SK-N-SH treated with all-trans-retinoic acid at 6 μM for 48 hours (cell line): ENCODE results near the gene AK3.

Source experiments
- ATAC-seq: fragments of 200-7000 bp; cut with Tn5 transposase; 3 replicates; pipeline ENCODE4 v1.9.1; 2020; ENCODE audit warnings: mild to moderate bottlenecking, moderate library complexity
- ARNTL ChIP-seq: fragments of 450-650 bp; formaldehyde crosslinking; IDR thresholded peaks from 2 replicates; pipeline ENCODE4 v1.5.0; 2020; ENCODE audit warnings: low read depth, mild to moderate bottlenecking, moderate library complexity, borderline replicate concordance
- BACH2 ChIP-seq: fragments of 250-450 bp; sonication (Bioruptor Pico); IDR thresholded peaks from 2 replicates; pipeline ENCODE4 v1.9.0; 2021; ENCODE audit warnings: mild to moderate bottlenecking, borderline replicate concordance
- CSDC2 ChIP-seq: fragments of 250-450 bp; sonication (Bioruptor Pico); IDR thresholded peaks from 2 replicates; pipeline ENCODE4 v1.5.0; 2020; ENCODE audit warnings: mild to moderate bottlenecking, moderate library complexity
- ESRRG ChIP-seq: fragments of 250-450 bp; sonication (Bioruptor Pico); IDR thresholded peaks from 2 replicates; pipeline ENCODE4 v1.6.1; 2021; ENCODE audit warnings: mild to moderate bottlenecking
- GLIS3 ChIP-seq: fragments of 250-450 bp; sonication (Bioruptor Pico); IDR thresholded peaks from 2 replicates; pipeline ENCODE4 v1.5.0; 2020; ENCODE audit warnings: mild to moderate bottlenecking, moderate library complexity
- ISL1 ChIP-seq: fragments of 250-450 bp; sonication (Bioruptor Pico); IDR thresholded peaks from 2 replicates; pipeline ENCODE4 v2.1.2; 2022; ENCODE audit warnings: mild to moderate bottlenecking, moderate library complexity
- OSR1 ChIP-seq: fragments of 250-450 bp; sonication (Bioruptor Pico); IDR thresholded peaks from 2 replicates; pipeline ENCODE4 v1.8.0; 2022; ENCODE audit warnings: moderate library complexity, mild to moderate bottlenecking, inconsistent platforms
- PPARA ChIP-seq: fragments of 250-450 bp; sonication (Bioruptor Pico); IDR thresholded peaks from 2 replicates; pipeline ENCODE4 v1.5.0; 2020; ENCODE audit warnings: mild to moderate bottlenecking, borderline replicate concordance
- RARB ChIP-seq: fragments of 250-450 bp; sonication (Bioruptor Pico); IDR thresholded peaks from 2 replicates; pipeline ENCODE4 v1.8.0; 2021; ENCODE audit warnings: mild to moderate bottlenecking, moderate library complexity
- SNAI2 ChIP-seq: fragments of 250-450 bp; sonication (Bioruptor Pico); IDR thresholded peaks from 2 replicates; pipeline ENCODE4 v1.5.0; 2020; ENCODE audit warnings: mild to moderate bottlenecking, moderate library complexity
- TCF4 ChIP-seq: fragments of 250-450 bp; sonication (Bioruptor Pico); IDR thresholded peaks from 2 replicates; pipeline ENCODE4 v1.8.0; 2021; ENCODE audit warnings: mild to moderate bottlenecking, moderate library complexity, borderline replicate concordance
- TOX ChIP-seq: fragments of 250-450 bp; sonication (Bioruptor Pico); IDR thresholded peaks from 2 replicates; pipeline ENCODE4 v1.8.0; 2021; ENCODE audit warnings: mild to moderate bottlenecking, moderate library complexity, borderline replicate concordance
- ZC3H10 ChIP-seq: fragments of 250-450 bp; sonication (Bioruptor Pico); IDR thresholded peaks from 2 replicates; pipeline ENCODE4 v1.5.1; 2021; ENCODE audit warnings: mild to moderate bottlenecking, moderate library complexity
- ZFP3 ChIP-seq: fragments of 250-450 bp; sonication (Bioruptor Pico); IDR thresholded peaks from 2 replicates; pipeline ENCODE4 v1.5.0; 2020; ENCODE audit warnings: mild to moderate bottlenecking, moderate library complexity
- ZFP30 ChIP-seq: fragments of 450-650 bp; formaldehyde crosslinking; IDR thresholded peaks from 2 replicates; pipeline ENCODE4 v1.5.0; 2022; ENCODE audit warnings: mild to moderate bottlenecking, moderate library complexity
- ZNF565 ChIP-seq: fragments of 450-650 bp; formaldehyde crosslinking; conservative IDR thresholded peaks from 2 replicates; pipeline ENCODE4 v1.5.0; 2020; ENCODE audit warnings: low read depth, mild to moderate bottlenecking, moderate library complexity
- ZNF70 ChIP-seq: fragments of 450-650 bp; formaldehyde crosslinking; IDR thresholded peaks from 2 replicates; pipeline ENCODE4 v1.5.0; 2020; ENCODE audit warnings: mild to moderate bottlenecking, moderate library complexity
- ZNF8 ChIP-seq: fragments of 450-650 bp; formaldehyde crosslinking; IDR thresholded peaks from 2 replicates; pipeline ENCODE4 v1.5.0; 2020; ENCODE audit warnings: mild to moderate bottlenecking, moderate library complexity
- TF ChIP-seq, protein P1 (sequence below): fragments of 250-450 bp; sonication (Bioruptor Pico); IDR thresholded peaks from 2 replicates; pipeline ENCODE4 v1.8.0; 2020; ENCODE audit warnings: mild to moderate bottlenecking, moderate library complexity, borderline replicate concordance
- TF ChIP-seq, protein P2 (sequence below): fragments of 250-450 bp; sonication (Bioruptor Pico); IDR thresholded peaks from 2 replicates; pipeline ENCODE4 v1.8.0; 2021; ENCODE audit warnings: low read depth, mild to moderate bottlenecking, moderate library complexity, borderline replicate concordance
- TF ChIP-seq, protein P3 (sequence below): fragments of 250-450 bp; sonication (Bioruptor Pico); IDR thresholded peaks from 2 replicates; pipeline ENCODE4 v1.5.1; 2020; ENCODE audit warnings: low read depth, mild to moderate bottlenecking, moderate library complexity
- TF ChIP-seq, protein P4 (sequence below): fragments of 250-450 bp; sonication (Bioruptor Pico); IDR thresholded peaks from 2 replicates; pipeline ENCODE4 v1.5.1; 2021; ENCODE audit warnings: mild to moderate bottlenecking, moderate library complexity
- TF ChIP-seq, protein P5 (sequence below): fragments of 250-450 bp; sonication (Bioruptor Pico); IDR thresholded peaks from 2 replicates; pipeline ENCODE4 v1.5.0; 2020; ENCODE audit warnings: mild to moderate bottlenecking, moderate library complexity

The AK3 gene

DNA sequence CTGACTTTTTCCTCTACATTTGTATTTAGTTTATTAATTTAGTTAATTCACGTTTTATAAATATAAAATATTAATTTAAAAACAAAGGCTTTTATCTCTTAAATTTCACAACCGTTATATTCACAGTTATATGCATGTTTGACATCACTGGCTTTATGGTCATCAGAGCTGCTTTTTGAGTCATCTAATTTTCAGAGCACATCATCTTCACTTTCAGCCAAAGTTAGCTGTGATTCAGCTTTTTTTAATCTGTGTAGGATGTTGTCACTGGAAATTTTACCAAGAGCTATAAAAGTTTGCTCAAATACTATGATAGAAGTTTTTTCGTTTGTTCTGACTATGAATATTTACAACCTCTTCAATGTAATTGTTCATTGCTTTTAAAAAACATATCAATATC is 49.2 kb downstream of the AK3 start (continued):
- TF ChIP-seq, protein P1, sequence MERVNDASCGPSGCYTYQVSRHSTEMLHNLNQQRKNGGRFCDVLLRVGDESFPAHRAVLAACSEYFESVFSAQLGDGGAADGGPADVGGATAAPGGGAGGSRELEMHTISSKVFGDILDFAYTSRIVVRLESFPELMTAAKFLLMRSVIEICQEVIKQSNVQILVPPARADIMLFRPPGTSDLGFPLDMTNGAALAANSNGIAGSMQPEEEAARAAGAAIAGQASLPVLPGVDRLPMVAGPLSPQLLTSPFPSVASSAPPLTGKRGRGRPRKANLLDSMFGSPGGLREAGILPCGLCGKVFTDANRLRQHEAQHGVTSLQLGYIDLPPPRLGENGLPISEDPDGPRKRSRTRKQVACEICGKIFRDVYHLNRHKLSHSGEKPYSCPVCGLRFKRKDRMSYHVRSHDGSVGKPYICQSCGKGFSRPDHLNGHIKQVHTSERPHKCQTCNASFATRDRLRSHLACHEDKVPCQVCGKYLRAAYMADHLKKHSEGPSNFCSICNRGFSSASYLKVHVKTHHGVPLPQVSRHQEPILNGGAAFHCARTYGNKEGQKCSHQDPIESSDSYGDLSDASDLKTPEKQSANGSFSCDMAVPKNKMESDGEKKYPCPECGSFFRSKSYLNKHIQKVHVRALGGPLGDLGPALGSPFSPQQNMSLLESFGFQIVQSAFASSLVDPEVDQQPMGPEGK (CRISPR knock-in tag), result no peak
- no peak for TF ChIP-seq RARB

DNA sequence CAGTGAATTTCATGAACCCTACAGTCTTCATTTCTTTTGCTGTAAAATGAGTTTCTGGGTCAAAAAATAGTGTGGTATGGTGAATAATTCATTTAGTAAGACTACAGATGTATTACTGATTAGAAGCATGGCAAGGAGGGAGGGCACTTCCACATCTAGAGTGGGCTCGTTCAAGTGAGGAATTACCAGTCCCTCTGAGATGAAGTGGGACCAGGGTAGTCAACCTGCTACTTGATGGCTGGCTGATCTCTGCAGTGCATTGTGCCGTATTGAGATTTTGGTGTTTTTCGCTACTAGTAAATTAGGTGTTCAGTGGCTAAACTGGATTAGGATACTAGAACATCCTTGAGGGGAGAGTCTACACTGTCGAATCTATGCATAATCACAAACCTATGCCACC is 50.9 kb downstream of the AK3 start:
- ATAC-seq, result no peak

DNA sequence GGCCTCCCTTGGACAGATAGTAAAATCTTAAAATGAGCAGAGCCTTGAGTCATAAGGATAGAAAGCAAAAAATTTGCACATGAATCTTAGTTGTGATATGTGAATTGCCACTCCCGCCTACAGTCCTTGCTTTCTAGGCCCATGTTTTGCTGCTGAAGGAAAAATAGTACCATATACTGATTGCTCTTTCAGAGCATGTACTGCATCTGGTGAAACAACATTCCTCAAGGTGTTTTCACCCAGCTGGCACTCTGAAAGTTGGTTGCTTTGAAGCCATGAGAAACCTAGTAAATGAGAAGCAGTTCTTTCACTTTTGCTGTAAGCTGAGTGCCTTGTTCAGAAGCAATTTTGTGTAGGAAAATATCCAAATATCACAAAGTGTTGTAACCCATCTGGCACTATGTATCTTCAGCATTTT is 51.3 kb downstream of the AK3 start:
- no peak for ATAC-seq
- TF ChIP-seq BACH2, result no peak
- TF ChIP-seq ESRRG (CRISPR knock-in tag), result no peak
- TF ChIP-seq ZC3H10 (CRISPR knock-in tag), result no peak
- TF ChIP-seq, protein P2, sequence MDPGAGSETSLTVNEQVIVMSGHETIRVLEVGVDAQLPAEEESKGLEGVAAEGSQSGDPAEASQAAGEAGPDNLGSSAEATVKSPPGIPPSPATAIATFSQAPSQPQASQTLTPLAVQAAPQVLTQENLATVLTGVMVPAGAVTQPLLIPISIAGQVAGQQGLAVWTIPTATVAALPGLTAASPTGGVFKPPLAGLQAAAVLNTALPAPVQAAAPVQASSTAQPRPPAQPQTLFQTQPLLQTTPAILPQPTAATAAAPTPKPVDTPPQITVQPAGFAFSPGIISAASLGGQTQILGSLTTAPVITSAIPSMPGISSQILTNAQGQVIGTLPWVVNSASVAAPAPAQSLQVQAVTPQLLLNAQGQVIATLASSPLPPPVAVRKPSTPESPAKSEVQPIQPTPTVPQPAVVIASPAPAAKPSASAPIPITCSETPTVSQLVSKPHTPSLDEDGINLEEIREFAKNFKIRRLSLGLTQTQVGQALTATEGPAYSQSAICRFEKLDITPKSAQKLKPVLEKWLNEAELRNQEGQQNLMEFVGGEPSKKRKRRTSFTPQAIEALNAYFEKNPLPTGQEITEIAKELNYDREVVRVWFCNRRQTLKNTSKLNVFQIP (CRISPR knock-in tag), result no peak
- TF ChIP-seq, protein P3, sequence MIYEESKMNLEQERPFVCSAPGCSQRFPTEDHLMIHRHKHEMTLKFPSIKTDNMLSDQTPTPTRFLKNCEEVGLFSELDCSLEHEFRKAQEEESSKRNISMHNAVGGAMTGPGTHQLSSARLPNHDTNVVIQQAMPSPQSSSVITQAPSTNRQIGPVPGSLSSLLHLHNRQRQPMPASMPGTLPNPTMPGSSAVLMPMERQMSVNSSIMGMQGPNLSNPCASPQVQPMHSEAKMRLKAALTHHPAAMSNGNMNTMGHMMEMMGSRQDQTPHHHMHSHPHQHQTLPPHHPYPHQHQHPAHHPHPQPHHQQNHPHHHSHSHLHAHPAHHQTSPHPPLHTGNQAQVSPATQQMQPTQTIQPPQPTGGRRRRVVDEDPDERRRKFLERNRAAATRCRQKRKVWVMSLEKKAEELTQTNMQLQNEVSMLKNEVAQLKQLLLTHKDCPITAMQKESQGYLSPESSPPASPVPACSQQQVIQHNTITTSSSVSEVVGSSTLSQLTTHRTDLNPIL (CRISPR knock-in tag), result no peak
- no peak for TF ChIP-seq CSDC2 (CRISPR knock-in tag)
- no peak for TF ChIP-seq ZNF8 (CRISPR knock-in tag)
- no peak for TF ChIP-seq ISL1 (CRISPR knock-in tag)
- TF ChIP-seq TCF4 (CRISPR knock-in tag), result no peak

More for the DNA sequence above, 50.9 kb downstream of the AK3 start:
- TF ChIP-seq ZFP3 (CRISPR knock-in tag), result no peak
- no peak for TF ChIP-seq TOX (CRISPR knock-in tag)
- no peak for TF ChIP-seq ZC3H10 (CRISPR knock-in tag)
- TF ChIP-seq, protein P1 (CRISPR knock-in tag), result no peak
- TF ChIP-seq, protein P3 (CRISPR knock-in tag), result no peak
- TF ChIP-seq GLIS3 (CRISPR knock-in tag), result no peak
- TF ChIP-seq ZFP30 (CRISPR knock-in tag), result no peak
- no peak for TF ChIP-seq OSR1 (CRISPR knock-in tag)
- TF ChIP-seq ZNF70 (CRISPR knock-in tag), result no peak
- TF ChIP-seq ISL1 (CRISPR knock-in tag), result no peak
- no peak for TF ChIP-seq BACH2
- TF ChIP-seq ARNTL, result no peak
- no peak for TF ChIP-seq PPARA (CRISPR knock-in tag)
- TF ChIP-seq TCF4 (CRISPR knock-in tag), result no peak
- TF ChIP-seq, protein P4, sequence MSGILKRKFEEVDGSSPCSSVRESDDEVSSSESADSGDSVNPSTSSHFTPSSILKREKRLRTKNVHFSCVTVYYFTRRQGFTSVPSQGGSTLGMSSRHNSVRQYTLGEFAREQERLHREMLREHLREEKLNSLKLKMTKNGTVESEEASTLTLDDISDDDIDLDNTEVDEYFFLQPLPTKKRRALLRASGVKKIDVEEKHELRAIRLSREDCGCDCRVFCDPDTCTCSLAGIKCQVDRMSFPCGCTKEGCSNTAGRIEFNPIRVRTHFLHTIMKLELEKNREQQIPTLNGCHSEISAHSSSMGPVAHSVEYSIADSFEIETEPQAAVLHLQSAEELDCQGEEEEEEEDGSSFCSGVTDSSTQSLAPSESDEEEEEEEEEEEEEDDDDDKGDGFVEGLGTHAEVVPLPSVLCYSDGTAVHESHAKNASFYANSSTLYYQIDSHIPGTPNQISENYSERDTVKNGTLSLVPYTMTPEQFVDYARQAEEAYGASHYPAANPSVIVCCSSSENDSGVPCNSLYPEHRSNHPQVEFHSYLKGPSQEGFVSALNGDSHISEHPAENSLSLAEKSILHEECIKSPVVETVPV (CRISPR knock-in tag), result no peak
- TF ChIP-seq, protein P2 (CRISPR knock-in tag), result no peak
- no peak for TF ChIP-seq ZNF565 (CRISPR knock-in tag)
- no peak for TF ChIP-seq SNAI2 (CRISPR knock-in tag)
- TF ChIP-seq, protein P5, sequence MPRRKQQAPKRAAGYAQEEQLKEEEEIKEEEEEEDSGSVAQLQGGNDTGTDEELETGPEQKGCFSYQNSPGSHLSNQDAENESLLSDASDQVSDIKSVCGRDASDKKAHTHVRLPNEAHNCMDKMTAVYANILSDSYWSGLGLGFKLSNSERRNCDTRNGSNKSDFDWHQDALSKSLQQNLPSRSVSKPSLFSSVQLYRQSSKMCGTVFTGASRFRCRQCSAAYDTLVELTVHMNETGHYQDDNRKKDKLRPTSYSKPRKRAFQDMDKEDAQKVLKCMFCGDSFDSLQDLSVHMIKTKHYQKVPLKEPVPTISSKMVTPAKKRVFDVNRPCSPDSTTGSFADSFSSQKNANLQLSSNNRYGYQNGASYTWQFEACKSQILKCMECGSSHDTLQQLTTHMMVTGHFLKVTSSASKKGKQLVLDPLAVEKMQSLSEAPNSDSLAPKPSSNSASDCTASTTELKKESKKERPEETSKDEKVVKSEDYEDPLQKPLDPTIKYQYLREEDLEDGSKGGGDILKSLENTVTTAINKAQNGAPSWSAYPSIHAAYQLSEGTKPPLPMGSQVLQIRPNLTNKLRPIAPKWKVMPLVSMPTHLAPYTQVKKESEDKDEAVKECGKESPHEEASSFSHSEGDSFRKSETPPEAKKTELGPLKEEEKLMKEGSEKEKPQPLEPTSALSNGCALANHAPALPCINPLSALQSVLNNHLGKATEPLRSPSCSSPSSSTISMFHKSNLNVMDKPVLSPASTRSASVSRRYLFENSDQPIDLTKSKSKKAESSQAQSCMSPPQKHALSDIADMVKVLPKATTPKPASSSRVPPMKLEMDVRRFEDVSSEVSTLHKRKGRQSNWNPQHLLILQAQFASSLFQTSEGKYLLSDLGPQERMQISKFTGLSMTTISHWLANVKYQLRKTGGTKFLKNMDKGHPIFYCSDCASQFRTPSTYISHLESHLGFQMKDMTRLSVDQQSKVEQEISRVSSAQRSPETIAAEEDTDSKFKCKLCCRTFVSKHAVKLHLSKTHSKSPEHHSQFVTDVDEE (CRISPR knock-in tag), result no peak
